Measurements from ENCODE around the gene ADAMTS17.

DNA sequence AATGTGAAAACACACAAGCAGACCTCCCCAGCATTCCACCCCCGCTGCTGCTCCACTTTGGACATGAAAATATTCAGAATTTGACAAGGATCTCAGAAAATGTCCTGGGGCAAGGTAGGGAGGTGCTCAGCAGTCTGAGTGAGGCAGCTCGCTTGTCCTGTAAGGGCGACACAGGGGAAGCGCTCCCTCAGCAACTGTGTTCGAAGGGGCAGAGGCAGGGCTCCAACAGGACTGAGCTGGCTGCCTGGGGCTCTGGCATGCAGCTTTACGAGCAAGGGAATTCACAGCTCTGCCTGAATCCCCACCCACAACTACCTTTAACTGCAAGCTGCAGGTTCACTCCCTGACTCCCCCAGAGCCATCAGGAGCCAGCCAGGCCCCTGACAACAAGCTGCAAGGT, 321.6 kb downstream of the ADAMTS17 start:
- TF ChIP-seq EZH2 (IDR thresholded peaks at IDR 0.05): no peak
- TF ChIP-seq, protein P1, sequence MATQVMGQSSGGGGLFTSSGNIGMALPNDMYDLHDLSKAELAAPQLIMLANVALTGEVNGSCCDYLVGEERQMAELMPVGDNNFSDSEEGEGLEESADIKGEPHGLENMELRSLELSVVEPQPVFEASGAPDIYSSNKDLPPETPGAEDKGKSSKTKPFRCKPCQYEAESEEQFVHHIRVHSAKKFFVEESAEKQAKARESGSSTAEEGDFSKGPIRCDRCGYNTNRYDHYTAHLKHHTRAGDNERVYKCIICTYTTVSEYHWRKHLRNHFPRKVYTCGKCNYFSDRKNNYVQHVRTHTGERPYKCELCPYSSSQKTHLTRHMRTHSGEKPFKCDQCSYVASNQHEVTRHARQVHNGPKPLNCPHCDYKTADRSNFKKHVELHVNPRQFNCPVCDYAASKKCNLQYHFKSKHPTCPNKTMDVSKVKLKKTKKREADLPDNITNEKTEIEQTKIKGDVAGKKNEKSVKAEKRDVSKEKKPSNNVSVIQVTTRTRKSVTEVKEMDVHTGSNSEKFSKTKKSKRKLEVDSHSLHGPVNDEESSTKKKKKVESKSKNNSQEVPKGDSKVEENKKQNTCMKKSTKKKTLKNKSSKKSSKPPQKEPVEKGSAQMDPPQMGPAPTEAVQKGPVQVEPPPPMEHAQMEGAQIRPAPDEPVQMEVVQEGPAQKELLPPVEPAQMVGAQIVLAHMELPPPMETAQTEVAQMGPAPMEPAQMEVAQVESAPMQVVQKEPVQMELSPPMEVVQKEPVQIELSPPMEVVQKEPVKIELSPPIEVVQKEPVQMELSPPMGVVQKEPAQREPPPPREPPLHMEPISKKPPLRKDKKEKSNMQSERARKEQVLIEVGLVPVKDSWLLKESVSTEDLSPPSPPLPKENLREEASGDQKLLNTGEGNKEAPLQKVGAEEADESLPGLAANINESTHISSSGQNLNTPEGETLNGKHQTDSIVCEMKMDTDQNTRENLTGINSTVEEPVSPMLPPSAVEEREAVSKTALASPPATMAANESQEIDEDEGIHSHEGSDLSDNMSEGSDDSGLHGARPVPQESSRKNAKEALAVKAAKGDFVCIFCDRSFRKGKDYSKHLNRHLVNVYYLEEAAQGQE (IDR thresholded peaks at IDR 0.05; ENCODE audit: low read depth): no peak

Data from HCT116 (cell line).